ENCODE measurements around the gene PPP1R14D. TPM values are rescaled to one million over a fixed set of nuclear protein-coding genes. Genes with fewer than 3 reads are reported as not detected.

The PPP1R14D gene, protein sequence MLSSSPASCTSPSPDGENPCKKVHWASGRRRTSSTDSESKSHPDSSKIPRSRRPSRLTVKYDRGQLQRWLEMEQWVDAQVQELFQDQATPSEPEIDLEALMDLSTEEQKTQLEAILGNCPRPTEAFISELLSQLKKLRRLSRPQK
- not detected for total RNA-seq

DNA sequence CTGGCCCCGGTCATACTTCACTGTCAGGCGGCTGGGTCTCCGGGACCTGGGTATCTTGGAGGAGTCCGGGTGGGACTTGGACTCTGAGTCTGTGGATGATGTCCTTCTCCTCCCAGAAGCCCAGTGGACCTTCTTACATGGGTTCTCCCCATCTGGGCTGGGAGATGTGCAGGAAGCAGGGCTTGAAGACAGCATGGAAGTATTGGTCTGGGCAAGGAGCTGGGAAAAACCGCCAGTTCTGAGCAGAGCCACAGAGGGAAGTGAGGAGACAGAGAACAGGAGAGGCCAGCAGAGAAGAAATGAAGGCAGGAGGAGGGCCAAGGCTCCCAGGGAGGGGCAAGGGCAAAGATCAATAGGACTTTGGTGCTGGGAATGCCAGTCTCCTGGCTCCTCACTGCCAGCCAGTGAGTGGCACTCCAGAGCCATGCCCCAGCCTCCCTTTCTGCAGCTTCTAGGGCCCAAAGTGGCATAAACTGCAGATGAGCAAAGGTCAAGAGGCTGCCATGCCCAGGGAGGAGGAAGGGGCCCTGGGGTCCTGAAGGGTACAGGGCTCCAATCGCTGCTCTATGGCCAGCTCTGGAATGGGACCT lies at the start of gene PPP1R14D:
TSS of gene PPP1R14D (minus strand) at position 262 of the 590 bp plus-strand sequence. CDS start at position 195, 67 bp downstream.
- no peak within 1 kb of the TSS for H3K4me3 ChIP-seq (replicated peaks in 1 of 3)
- H3K4me1 ChIP-seq: peaks cover 0 to 11% of the 10 kb centered on the region in 2 donors
- no peak within 1 kb of the TSS for H3K27ac ChIP-seq
- TF ChIP-seq POLR2A (IDR thresholded peaks at IDR 0.05): no peak
- TF ChIP-seq, protein P1, sequence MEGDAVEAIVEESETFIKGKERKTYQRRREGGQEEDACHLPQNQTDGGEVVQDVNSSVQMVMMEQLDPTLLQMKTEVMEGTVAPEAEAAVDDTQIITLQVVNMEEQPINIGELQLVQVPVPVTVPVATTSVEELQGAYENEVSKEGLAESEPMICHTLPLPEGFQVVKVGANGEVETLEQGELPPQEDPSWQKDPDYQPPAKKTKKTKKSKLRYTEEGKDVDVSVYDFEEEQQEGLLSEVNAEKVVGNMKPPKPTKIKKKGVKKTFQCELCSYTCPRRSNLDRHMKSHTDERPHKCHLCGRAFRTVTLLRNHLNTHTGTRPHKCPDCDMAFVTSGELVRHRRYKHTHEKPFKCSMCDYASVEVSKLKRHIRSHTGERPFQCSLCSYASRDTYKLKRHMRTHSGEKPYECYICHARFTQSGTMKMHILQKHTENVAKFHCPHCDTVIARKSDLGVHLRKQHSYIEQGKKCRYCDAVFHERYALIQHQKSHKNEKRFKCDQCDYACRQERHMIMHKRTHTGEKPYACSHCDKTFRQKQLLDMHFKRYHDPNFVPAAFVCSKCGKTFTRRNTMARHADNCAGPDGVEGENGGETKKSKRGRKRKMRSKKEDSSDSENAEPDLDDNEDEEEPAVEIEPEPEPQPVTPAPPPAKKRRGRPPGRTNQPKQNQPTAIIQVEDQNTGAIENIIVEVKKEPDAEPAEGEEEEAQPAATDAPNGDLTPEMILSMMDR (IDR thresholded peaks at IDR 0.05): no peak
- no peaks in the 10 kb centered on the region for H3K36me3 ChIP-seq
- 94 to 97% methylated on average over 2 to 5 of the region's 6 CpGs for WGBS, 2 donors
- intact Hi-C loops (cut with DNase I): no loop called here
- H3K9me3 ChIP-seq: no peaks in the 10 kb centered on the region
- no peak for DNase-seq
- no peaks in the 10 kb centered on the region for H3K27me3 ChIP-seq

DNA sequence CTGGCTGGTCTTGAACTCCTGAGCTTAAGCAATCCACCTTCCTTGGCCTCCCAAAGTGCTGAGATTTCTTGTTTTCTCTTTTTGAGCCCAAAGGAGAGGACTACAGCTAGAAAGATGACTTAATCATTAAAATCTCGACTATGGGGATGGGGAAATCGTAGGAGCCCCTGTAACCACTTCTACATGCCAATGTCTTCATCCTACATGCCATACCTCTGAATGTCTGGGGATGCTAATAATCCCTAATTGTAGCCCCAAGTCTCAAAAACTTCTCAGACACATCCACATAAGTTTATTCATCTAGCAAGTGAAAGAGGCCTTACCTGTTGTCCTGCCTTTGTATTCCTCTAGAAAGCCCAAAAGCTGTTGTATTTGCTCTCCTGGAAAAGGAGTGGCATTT lies 49.2 kb upstream of the PPP1R14D start:
- TF ChIP-seq, protein P1 (IDR thresholded peaks at IDR 0.05): no peak
- TF ChIP-seq POLR2A (IDR thresholded peaks at IDR 0.05): no peak

DNA sequence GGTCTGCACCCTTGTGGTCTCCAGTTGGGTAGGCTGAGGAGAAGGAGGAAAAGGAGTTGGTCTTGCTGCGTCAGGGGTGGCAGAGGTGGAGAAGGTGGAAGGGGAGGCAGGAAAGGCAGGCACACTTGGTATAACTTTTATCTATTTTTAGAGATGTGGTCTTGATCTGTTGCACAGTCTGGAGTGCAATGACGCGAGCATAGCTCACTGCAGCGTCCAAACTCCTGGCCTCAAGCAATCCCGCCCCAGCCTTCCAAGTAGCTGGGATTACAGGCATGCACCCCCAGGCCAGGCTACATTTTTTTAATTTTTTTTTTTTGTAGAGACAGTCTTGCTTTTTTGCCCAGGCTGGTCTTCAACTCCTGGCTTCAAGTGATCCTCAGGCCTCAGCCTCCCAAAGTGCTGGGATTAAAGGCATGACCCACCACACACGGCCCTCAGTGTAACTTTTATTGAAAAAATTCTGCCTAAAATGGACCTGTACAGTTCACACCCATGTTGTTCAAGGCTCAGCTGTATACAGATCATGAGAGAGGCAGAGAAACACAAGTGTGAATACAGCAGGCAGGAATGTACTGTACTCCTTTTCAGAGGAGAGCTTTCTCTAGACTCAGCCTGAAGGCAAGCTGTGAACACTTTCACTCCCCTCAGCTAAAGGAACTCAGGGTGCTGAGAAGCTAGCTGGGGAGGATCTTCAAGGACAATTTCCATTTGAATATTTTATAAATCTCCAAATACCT lies 47.7 kb upstream of the PPP1R14D start:
- TF ChIP-seq, protein P1 (IDR thresholded peaks at IDR 0.05): no peak
- no peak for TF ChIP-seq POLR2A (IDR thresholded peaks at IDR 0.05)
- intact Hi-C loops (cut with DNase I): no loop called here
- no peaks in the 10 kb centered on the region for H3K9me3 ChIP-seq
- H3K4me1 ChIP-seq: peaks cover 0 to 13% of the 10 kb centered on the region in 2 donors
- H3K27ac ChIP-seq: no peak overlapping the region
- no peaks in the 10 kb centered on the region for H3K27me3 ChIP-seq
- no peak for DNase-seq
- 93 to 97% methylated on average over 6 of the region's 6 CpGs for WGBS, 2 donors
- H3K4me3 ChIP-seq (replicated peaks in 1 of 3): no peak overlapping the region
- H3K36me3 ChIP-seq: no peaks in the 10 kb centered on the region

More for the DNA sequence above, 49.2 kb upstream of the PPP1R14D start:
- Histone ChIP-seq H3K36me3 (no peaks in the 10 kb centered on the region), H3K27me3 (no peaks in the 10 kb centered on the region), H3K9me3 (no peaks in the 10 kb centered on the region), H3K4me1 (peaks cover 0 to 13% of the 10 kb centered on the region in 2 donors), H3K4me3 (replicated peaks in 1 of 3) (no peak overlapping the region), H3K27ac (no peak overlapping the region)
- 67 to 79% methylated on average over 2 of the region's 2 CpGs for WGBS, 2 donors
- no peak for DNase-seq
- intact Hi-C loops (cut with DNase I): no loop called here

DNA sequence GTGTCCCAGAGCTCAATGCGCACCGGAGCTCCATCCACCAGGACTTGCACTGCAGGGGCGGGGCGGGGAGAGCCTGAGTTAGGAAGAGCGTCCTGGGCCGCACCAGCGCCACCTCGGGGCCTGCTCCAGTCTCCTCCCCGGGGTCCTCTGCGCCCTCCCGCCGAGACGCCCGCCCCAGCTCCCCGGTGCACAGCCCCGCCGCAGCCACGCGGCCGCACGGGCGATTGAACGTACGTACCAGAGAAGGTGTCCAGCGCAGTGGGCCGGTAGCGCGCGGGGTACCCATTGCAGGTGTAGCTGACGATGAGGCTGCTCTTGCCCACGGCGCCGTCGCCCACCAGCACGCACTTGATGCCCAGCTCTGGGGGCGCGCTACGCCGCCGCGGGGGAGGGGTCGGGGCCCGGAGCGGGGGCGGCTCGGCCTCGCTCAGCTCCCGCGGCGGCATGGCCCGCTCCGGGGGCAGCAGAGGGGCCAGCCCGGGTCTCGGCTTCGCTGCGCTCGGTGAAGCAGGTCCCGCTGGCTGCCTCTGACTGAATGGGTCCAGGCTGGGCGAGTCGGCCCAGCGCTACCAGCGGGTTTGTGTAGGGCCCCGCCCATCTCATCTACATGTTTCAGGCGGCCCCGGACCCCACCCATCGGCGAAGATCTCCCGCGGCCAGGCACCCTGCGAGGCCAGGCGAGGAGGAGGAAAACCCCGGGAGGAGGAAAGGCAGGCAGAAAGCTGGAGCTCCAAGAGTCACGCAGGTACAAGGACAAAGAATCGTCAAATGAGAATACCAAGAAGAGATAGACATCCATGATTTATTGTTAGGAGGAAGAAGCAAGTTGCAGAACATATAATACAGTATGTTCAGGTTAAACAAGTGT lies 45.4 kb upstream of the PPP1R14D start, which contains the start of gene RHOV:
TSS of gene RHOV (minus strand) at position 541 of the 868 bp plus-strand sequence. CDS start at position 446, 95 bp downstream.
- TF ChIP-seq POLR2A (IDR thresholded peaks at IDR 0.05): peak in 1 of 2 donors; percentile 36
- TF ChIP-seq, protein P1 (IDR thresholded peaks at IDR 0.05): peak in 3 of 6 experiments; percentile 14 to 44 (median 19)
- intact Hi-C loops (cut with DNase I): no loop called here
- 0 to 1% methylated on average over 24 to 29 of the region's 74 CpGs for WGBS, 2 donors
- Histone ChIP-seq H3K27ac (no peak within 1 kb of the TSS), H3K27me3 (no peaks in the 10 kb centered on the region), H3K4me3 (replicated peaks in 1 of 3) (peak within 1 kb of the TSS in 2 of 3 donors; percentile 22 to 37), H3K4me1 (peaks cover 0 to 13% of the 10 kb centered on the region in 2 donors), H3K9me3 (no peaks in the 10 kb centered on the region), H3K36me3 (no peaks in the 10 kb centered on the region)
- peak; percentile 77 to 78 for DNase-seq

Data from thyroid gland (tissue), 4 donors.